Loucy (cell line): ENCODE results near the gene SOAT2.

Experiments
- EZH2phosphoT487 ChIP-seq: fragments of 200-600 bp; IDR thresholded peaks from 2 replicates; pipeline ENCODE4 v1.6.1; 2018; ENCODE audit warnings: antibody characterized with exemption, mild to moderate bottlenecking, moderate library complexity, borderline replicate concordance
- TF ChIP-seq, protein P1 (sequence below): fragments of 200-600 bp; sonication (generic); conservative IDR thresholded peaks from 2 replicates; pipeline ENCODE4 v1.5.1; 2014; ENCODE audit warnings: mild to moderate bottlenecking, antibody characterized with exemption, low read length

DNA sequence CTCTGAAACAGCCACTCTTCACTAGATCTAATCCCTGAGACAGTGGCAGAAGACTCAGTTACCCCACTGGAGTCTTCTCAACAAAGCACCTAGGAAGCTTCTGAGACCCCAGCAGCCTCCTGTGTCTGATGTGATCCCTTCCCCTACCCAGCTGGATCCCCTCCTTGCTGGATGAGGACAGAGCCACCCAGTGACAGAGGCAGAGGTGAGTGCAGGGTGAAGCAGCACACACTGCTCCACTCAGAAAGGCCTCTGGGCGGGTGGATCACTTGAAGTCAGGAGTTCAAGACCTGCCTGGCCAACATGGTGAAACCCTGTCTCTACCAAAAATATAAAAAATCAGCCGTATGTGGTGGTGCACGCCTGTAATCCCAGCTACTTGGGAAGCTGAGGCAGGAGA is 26.8 kb upstream of the SOAT2 start:
- TF ChIP-seq, protein P1, sequence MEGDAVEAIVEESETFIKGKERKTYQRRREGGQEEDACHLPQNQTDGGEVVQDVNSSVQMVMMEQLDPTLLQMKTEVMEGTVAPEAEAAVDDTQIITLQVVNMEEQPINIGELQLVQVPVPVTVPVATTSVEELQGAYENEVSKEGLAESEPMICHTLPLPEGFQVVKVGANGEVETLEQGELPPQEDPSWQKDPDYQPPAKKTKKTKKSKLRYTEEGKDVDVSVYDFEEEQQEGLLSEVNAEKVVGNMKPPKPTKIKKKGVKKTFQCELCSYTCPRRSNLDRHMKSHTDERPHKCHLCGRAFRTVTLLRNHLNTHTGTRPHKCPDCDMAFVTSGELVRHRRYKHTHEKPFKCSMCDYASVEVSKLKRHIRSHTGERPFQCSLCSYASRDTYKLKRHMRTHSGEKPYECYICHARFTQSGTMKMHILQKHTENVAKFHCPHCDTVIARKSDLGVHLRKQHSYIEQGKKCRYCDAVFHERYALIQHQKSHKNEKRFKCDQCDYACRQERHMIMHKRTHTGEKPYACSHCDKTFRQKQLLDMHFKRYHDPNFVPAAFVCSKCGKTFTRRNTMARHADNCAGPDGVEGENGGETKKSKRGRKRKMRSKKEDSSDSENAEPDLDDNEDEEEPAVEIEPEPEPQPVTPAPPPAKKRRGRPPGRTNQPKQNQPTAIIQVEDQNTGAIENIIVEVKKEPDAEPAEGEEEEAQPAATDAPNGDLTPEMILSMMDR, result no peak
- TF ChIP-seq EZH2phosphoT487, result no peak
